ENCODE data around the gene MMD2.

MMD2 gene

DNA sequence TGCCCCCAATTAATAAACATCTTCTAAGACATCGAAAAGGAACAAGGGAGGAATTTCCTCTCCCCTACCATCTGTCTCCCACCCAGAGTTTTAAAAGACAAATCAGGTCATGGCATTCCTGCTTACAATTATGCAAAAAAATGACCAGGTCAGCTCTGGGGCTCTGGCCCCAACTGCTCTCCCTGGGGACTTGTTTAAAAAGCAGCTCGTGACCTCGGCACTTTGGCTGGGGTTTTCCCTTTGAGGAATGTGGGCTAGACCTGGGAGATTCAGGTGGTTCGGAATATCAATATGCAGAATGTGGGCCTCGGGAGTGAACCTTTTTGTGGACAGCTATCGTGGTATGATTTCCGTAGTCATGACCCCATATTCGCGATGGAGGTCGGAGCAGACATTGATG, 74.8 kb downstream of the MMD2 start:
- no peak overlapping the region for H3K4me3 ChIP-seq (ENCODE audit: low read depth, low read length)
- TF ChIP-seq, protein P1, sequence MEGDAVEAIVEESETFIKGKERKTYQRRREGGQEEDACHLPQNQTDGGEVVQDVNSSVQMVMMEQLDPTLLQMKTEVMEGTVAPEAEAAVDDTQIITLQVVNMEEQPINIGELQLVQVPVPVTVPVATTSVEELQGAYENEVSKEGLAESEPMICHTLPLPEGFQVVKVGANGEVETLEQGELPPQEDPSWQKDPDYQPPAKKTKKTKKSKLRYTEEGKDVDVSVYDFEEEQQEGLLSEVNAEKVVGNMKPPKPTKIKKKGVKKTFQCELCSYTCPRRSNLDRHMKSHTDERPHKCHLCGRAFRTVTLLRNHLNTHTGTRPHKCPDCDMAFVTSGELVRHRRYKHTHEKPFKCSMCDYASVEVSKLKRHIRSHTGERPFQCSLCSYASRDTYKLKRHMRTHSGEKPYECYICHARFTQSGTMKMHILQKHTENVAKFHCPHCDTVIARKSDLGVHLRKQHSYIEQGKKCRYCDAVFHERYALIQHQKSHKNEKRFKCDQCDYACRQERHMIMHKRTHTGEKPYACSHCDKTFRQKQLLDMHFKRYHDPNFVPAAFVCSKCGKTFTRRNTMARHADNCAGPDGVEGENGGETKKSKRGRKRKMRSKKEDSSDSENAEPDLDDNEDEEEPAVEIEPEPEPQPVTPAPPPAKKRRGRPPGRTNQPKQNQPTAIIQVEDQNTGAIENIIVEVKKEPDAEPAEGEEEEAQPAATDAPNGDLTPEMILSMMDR (IDR thresholded peaks at IDR 0.05; ENCODE audit: borderline replicate concordance, insufficient read depth, low read depth, low read length): no peak

DNA sequence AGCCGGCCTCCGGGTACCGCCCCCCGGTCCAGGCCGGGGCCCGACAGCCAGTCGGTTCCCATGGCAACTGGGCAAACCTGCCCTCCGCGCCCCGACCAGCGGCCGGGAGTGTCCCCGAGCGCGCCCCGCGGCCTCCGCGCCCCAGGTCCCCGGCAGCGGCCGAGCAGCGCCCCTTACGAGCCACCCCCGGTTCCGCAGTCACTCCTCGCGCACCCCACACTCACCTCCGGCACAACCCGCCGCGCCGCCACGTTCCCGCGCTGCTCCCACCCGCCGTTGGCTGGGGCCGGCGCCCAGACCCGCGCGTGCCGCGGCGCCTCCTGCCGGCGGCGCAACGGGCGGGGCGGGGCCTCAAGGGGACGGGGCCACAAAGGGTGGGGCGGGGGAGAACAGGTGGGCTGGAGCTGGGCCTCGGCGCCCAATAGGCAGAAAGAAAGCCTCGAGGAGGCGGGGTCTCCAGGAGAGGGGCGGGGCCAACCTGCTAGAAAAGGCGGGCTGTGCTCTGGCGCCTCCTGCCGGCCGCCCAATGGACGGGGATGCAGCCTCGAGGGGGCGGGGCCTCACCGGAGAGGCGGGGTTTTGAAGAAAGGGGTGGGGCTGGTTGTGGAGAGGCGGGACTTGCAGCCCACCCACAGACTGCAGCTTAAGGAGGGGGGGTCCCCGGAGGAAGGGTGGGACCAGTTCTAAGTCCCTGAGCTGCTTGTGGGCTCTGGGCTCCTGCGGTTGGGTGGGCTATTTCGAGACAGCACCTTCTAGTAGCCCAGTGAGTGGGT, 75.4 kb downstream of the MMD2 start, which contains the start of gene RADIL:
TSS of gene RADIL (minus strand) at position 345 of the 773 bp plus-strand sequence. CDS start 5,577 bp downstream, outside the sequence.
- H3K4me3 ChIP-seq (ENCODE audit: low read depth, low read length): no peak within 1 kb of the TSS
- TF ChIP-seq, protein P1 (IDR thresholded peaks at IDR 0.05; ENCODE audit: borderline replicate concordance, insufficient read depth, low read depth, low read length): peak; percentile 63

DNA sequence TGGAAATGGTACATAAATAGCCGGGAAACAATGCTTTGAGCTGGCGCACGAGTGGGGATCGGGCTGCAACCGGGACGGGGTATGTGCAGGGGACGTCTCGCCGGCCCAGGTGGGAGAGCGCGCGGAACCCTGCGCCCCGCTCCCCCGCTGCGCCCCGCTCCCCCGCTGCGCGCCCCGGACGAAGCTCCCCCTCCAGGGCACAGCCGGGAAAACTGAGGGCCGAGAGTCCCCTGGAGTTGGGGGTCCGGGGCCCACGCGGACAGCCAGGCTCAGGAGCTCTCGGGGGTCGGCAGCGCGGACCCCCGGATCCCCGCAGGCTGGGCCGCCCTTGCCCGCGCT, 76.0 kb downstream of the MMD2 start:
- H3K4me3 ChIP-seq (ENCODE audit: low read depth, low read length): no peak overlapping the region
- TF ChIP-seq, protein P1 (IDR thresholded peaks at IDR 0.05; ENCODE audit: borderline replicate concordance, insufficient read depth, low read depth, low read length): no peak

DNA sequence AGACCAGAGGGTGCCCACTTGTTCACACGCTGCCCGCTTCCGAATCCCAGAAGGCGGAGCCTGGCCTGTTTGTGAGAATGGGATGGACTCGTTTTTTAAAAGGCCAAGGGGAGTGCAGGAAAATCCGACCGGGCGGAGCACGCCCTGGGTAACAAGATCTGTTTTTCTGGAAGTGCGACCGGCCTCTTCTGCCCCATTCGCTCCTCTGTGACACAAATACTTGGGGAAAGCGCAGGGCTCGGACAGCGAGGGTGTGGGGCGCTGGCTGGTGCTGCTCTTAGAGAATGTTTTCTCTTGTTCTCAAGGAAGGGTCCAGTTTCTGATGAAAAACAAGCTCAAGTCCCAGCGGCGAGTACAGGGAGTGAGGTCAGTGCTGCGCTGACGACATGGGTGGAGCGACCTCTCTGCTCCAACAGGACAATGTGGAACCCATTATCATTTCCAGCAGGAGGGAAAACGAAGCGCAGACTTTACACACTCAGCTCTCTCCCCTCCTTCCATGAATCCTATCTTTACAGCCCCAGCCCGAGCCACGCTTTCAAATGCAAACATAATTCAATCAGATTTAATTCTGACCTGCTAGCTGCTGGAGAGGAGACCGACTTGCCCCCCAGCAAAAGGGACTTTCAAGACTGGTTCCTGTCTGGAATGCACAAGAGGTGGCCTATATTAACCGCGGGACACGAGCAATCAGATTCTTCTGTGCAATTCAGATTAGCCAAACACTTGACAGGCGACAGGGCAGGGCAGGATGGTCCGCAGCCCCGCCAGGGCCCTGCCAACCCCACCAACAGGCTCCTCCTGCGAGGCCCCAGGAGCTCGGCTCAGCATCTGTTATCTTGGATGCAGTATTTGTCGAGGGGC, 76.6 kb downstream of the MMD2 start:
- H3K4me3 ChIP-seq (ENCODE audit: low read depth, low read length): no peak overlapping the region

DNA sequence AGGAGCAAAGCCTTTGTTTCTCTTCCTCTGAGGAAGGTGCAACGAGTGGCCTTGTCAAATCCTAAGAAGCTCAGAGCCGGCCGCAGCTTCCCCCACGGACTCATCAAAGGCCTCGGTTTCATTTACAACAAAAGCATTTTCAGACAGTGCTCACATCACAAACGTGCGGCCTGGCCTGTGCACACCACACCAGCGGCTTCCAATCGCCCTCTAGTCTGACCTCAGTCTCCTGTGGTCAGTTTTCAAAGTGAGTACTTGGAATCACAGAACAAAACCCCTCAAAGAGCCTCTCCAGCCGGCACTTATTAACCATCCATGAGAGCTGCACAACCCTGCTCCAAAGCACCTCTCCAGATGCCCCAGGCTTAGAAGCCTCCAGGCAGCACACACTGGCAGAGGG, 78.8 kb downstream of the MMD2 start:
- TF ChIP-seq, protein P1 (IDR thresholded peaks at IDR 0.05; ENCODE audit: borderline replicate concordance, insufficient read depth, low read depth, low read length): no peak
- H3K4me3 ChIP-seq (ENCODE audit: low read depth, low read length): no peak overlapping the region

More for the DNA sequence above, 76.6 kb downstream of the MMD2 start:
- TF ChIP-seq, protein P1 (IDR thresholded peaks at IDR 0.05; ENCODE audit: borderline replicate concordance, insufficient read depth, low read depth, low read length): no peak

DNA sequence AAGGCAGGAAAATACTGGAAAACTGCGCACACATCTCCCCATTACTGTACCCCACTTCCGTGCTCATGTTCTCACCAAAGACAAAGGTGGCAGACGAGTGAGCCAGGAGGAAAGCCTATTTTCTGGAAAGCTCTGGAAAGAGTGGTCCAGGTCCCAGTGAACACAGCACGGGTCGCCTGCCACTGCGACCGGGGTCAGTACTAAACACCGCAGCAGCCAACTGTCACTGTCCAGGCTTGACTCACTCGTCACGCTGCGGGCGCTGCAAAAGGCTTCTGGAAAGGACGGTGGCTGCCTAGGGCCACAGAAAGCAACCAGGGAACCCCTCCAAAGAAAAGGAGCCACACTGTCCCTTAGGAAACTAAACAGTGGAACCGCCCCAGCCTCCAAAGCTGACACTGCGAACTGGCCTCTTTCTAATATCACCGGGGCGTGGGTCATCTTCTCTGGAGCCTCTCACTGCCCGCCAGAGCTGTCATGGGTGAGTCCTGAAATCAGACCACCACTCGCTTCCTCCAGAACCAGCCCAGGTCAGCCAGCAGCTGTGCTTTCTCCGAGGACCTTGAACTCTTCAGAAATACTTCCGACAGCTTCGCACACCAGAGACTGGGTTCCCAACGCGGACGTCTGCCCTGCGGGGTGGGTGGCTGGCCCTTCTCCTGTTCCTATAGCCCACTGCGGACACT, 79.4 kb downstream of the MMD2 start:
- no peak overlapping the region for H3K4me3 ChIP-seq (ENCODE audit: low read depth, low read length)

More for the DNA sequence above, 79.4 kb downstream of the MMD2 start:
- TF ChIP-seq, protein P1 (IDR thresholded peaks at IDR 0.05; ENCODE audit: borderline replicate concordance, insufficient read depth, low read depth, low read length): no peak

Measured in GM12875 (cell line).